KMS-11 (cell line): Measurements from ENCODE around the gene CDH4.

Experiments used
- H2AFZ ChIP-seq: fragments of 200-600 bp; sonication (generic); 2 replicates; pipeline ENCODE4 v1.6.1; 2016; ENCODE audit warnings: antibody characterized with exemption, mixed run types, low read depth
- H3K27ac ChIP-seq: fragments of 200-600 bp; sonication (generic); 2 replicates; pipeline ENCODE4 v1.6.1; 2016; ENCODE audit warnings: mild to moderate bottlenecking, mixed run types
- H3K27me3 ChIP-seq: fragments of 200-600 bp; sonication (generic); 2 replicates; pipeline ENCODE4 v1.6.1; 2017; ENCODE audit warnings: mild to moderate bottlenecking, low read depth, mixed run types, moderate library complexity; ENCODE audit not compliant: insufficient read depth
- H3K36me3 ChIP-seq: fragments of 200-600 bp; sonication (generic); 2 replicates; pipeline ENCODE4 v1.6.1; 2017; ENCODE audit warnings: mild to moderate bottlenecking, mixed run types; ENCODE audit not compliant: insufficient read depth
- H3K4me1 ChIP-seq: fragments of 200-600 bp; sonication (generic); 2 replicates; pipeline ENCODE4 v1.6.1; 2016; ENCODE audit warnings: mild to moderate bottlenecking, low read depth, mixed run types; ENCODE audit not compliant: poor library complexity, severe bottlenecking
- H3K4me2 ChIP-seq: fragments of 200-600 bp; sonication (generic); 2 replicates; pipeline ENCODE4 v1.7.0; 2016; ENCODE audit warnings: mild to moderate bottlenecking, mixed run types
- H3K4me3 ChIP-seq: fragments of 200-600 bp; sonication (generic); IDR thresholded peaks from 2 replicates; pipeline ENCODE4 v1.6.1; 2017; ENCODE audit warnings: low read depth, low read length, mixed read lengths; ENCODE audit not compliant: insufficient read depth
- H3K79me2 ChIP-seq: fragments of 200-600 bp; sonication (generic); 2 replicates; pipeline ENCODE4 v1.6.1; 2016; ENCODE audit warnings: low read depth, mixed run types; ENCODE audit not compliant: insufficient read depth
- H3K9ac ChIP-seq: fragments of 200-600 bp; sonication (generic); 2 replicates; pipeline ENCODE4 v1.6.1; 2016; ENCODE audit warnings: mild to moderate bottlenecking, mixed run types
- H4K20me1 ChIP-seq: fragments of 200-600 bp; sonication (generic); 2 replicates; pipeline ENCODE4 v1.6.1; 2016; ENCODE audit warnings: mild to moderate bottlenecking, mixed run types; ENCODE audit not compliant: insufficient read depth
- CTCF ChIP-seq: fragments of 200-600 bp; sonication (generic); conservative IDR thresholded peaks from 2 replicates; pipeline ENCODE4 v1.6.1; 2017; ENCODE audit warnings: low read depth, mild to moderate bottlenecking, antibody characterized with exemption, low read length, moderate library complexity, mixed read lengths

The CDH4 gene

GRCh38 chr20:61895686-61896057, 643.6 kb downstream of the CDH4 start:
- no peak overlapping the region for H3K9ac ChIP-seq
- H3K36me3 ChIP-seq = no peaks in the 10 kb centered on the region
- H3K4me2 ChIP-seq = no peak overlapping the region
- H3K4me3 ChIP-seq = no peak overlapping the region
- H3K79me2 ChIP-seq = no peaks in the 10 kb centered on the region
- H4K20me1 ChIP-seq = no peaks in the 10 kb centered on the region
- H2AFZ ChIP-seq = no peak overlapping the region
- TF ChIP-seq CTCF = no peak
- peaks cover 51% of the 10 kb centered on the region for H3K27me3 ChIP-seq
- H3K27ac ChIP-seq = no peak overlapping the region
- H3K4me1 ChIP-seq = no peaks in the 10 kb centered on the region

GRCh38 chr20:61896058-61896961, 644.2 kb downstream of the CDH4 start:
- H3K4me2 ChIP-seq = no peak overlapping the region
- no peaks in the 10 kb centered on the region for H3K4me1 ChIP-seq
- no peaks in the 10 kb centered on the region for H3K36me3 ChIP-seq
- H3K27me3 ChIP-seq = peaks cover 56% of the 10 kb centered on the region
- no peak overlapping the region for H3K9ac ChIP-seq
- H3K4me3 ChIP-seq = no peak overlapping the region
- H4K20me1 ChIP-seq = no peaks in the 10 kb centered on the region
- no peak overlapping the region for H3K27ac ChIP-seq
- no peaks in the 10 kb centered on the region for H3K79me2 ChIP-seq
- H2AFZ ChIP-seq = no peak overlapping the region
- peak; percentile 75 for TF ChIP-seq CTCF

GRCh38 chr20:61897401-61898295, 645.6 kb downstream of the CDH4 start:
- no peaks in the 10 kb centered on the region for H3K4me1 ChIP-seq
- H3K27ac ChIP-seq = no peak overlapping the region
- no peak for TF ChIP-seq CTCF
- no peaks in the 10 kb centered on the region for H4K20me1 ChIP-seq
- no peaks in the 10 kb centered on the region for H3K79me2 ChIP-seq
- H3K27me3 ChIP-seq = peaks cover 69% of the 10 kb centered on the region
- H2AFZ ChIP-seq = no peak overlapping the region
- H3K36me3 ChIP-seq = no peaks in the 10 kb centered on the region
- H3K4me3 ChIP-seq = no peak overlapping the region
- H3K4me2 ChIP-seq = no peak overlapping the region
- H3K9ac ChIP-seq = no peak overlapping the region

GRCh38 chr20:61898405-61898804, 646.3 kb downstream of the CDH4 start:
- Histone ChIP-seq H3K4me2 (no peak overlapping the region), H3K27me3 (peaks cover 76% of the 10 kb centered on the region), H3K9ac (no peak overlapping the region)

More at GRCh38 chr20:61898405-61898804, 646.3 kb downstream of the CDH4 start:
- Histone ChIP-seq H3K79me2 (no peaks in the 10 kb centered on the region), H2AFZ (no peak overlapping the region), H3K27ac (no peak overlapping the region), H3K36me3 (no peaks in the 10 kb centered on the region), H3K4me3 (no peak overlapping the region), H3K4me1 (no peaks in the 10 kb centered on the region), H4K20me1 (no peaks in the 10 kb centered on the region)
- TF ChIP-seq CTCF = no peak
